H9 (cell line): ENCODE measurements around the gene ZBTB44. TPM values are rescaled to one million over a fixed set of nuclear protein-coding genes. Genes with fewer than 3 reads are reported as not detected.

Experiments used
- DNase-seq: peaks from one replicate; pipeline ENCODE4 v3.0.0-alpha.2; 2017
- H2AFZ ChIP-seq: one replicate; pipeline ENCODE4 v1.6.1; 2013; ENCODE audit warnings: mild to moderate bottlenecking, low read length, control low read depth, moderate library complexity
- H2AK5ac ChIP-seq: 2 replicates; pipeline ENCODE4 v1.6.1; 2013; ENCODE audit warnings: low read length, control low read depth, mixed read lengths; ENCODE audit not compliant: insufficient read length
- H2BK120ac ChIP-seq: one replicate; pipeline ENCODE4 v1.6.1; 2013; ENCODE audit warnings: low read depth, mild to moderate bottlenecking, low read length, control low read depth, inconsistent platforms; ENCODE audit not compliant: poor library complexity, severe bottlenecking
- H2BK12ac ChIP-seq: 2 replicates; pipeline ENCODE4 v1.6.1; 2013; ENCODE audit warnings: low read length, control low read depth, mixed read lengths, low read depth; ENCODE audit not compliant: insufficient read length
- H2BK15ac ChIP-seq: 2 replicates; pipeline ENCODE4 v1.6.1; 2013; ENCODE audit warnings: low read depth, low read length, control low read depth
- H2BK20ac ChIP-seq: one replicate; pipeline ENCODE4 v1.6.1; 2013; ENCODE audit warnings: low read depth, mild to moderate bottlenecking, low read length, control low read depth, inconsistent platforms; ENCODE audit not compliant: poor library complexity, severe bottlenecking
- H2BK5ac ChIP-seq: 2 replicates; pipeline ENCODE4 v1.6.1; 2013; ENCODE audit warnings: low read length, control low read depth, mixed read lengths; ENCODE audit not compliant: insufficient read length
- H3K14ac ChIP-seq: 2 replicates; pipeline ENCODE4 v1.6.1; 2013; ENCODE audit warnings: low read length, control low read depth; ENCODE audit not compliant: insufficient read depth
- H3K18ac ChIP-seq: 2 replicates; pipeline ENCODE4 v1.6.1; 2013; ENCODE audit warnings: low read depth, mild to moderate bottlenecking, mixed read lengths, low read length, control low read depth; ENCODE audit not compliant: insufficient read length
- H3K23ac ChIP-seq: 2 replicates; pipeline ENCODE4 v1.6.1; 2013; ENCODE audit warnings: low read length, control low read depth, mixed read lengths, low read depth; ENCODE audit not compliant: insufficient read length
- H3K23me2 ChIP-seq: 2 replicates; pipeline ENCODE4 v1.6.1; 2013; ENCODE audit warnings: low read depth, mild to moderate bottlenecking, mixed read lengths, low read length, control low read depth; ENCODE audit not compliant: insufficient read length, poor library complexity, severe bottlenecking
- H3K27ac ChIP-seq: 2 replicates; pipeline ENCODE4 v1.5.1; 2013; ENCODE audit warnings: low read length, control low read depth, mixed read lengths, low read depth; ENCODE audit not compliant: insufficient read length
- H3K27me3 ChIP-seq: 2 replicates; pipeline ENCODE4 v1.6.1; 2013; ENCODE audit warnings: low read length, control low read depth, inconsistent platforms; ENCODE audit not compliant: insufficient read depth
- H3K4ac ChIP-seq: 2 replicates; pipeline ENCODE4 v1.6.1; 2013; ENCODE audit warnings: low read depth, mild to moderate bottlenecking, control low read depth, inconsistent platforms, low read length, moderate library complexity
- H3K4me1 ChIP-seq: 2 replicates; pipeline ENCODE4 v1.6.1; 2013; ENCODE audit warnings: low read length, control low read depth, inconsistent platforms; ENCODE audit not compliant: insufficient read depth
- H3K4me2 ChIP-seq: 2 replicates; pipeline ENCODE4 v1.6.1; 2013; ENCODE audit warnings: low read length, control low read depth, mixed read lengths; ENCODE audit not compliant: insufficient read length, insufficient read depth
- H3K56ac ChIP-seq: 2 replicates; pipeline ENCODE4 v1.6.1; 2013; ENCODE audit warnings: low read depth, mild to moderate bottlenecking, mixed read lengths, low read length, control low read depth; ENCODE audit not compliant: insufficient read length
- H3K79me1 ChIP-seq: 2 replicates; pipeline ENCODE4 v1.6.1; 2013; ENCODE audit warnings: low read depth, mild to moderate bottlenecking, moderate library complexity, low read length, control low read depth, inconsistent platforms; ENCODE audit not compliant: insufficient read depth, poor library complexity, severe bottlenecking
- H3K79me2 ChIP-seq: 2 replicates; pipeline ENCODE4 v1.6.1; 2013; ENCODE audit warnings: low read length, control low read depth, inconsistent platforms; ENCODE audit not compliant: insufficient read depth
- H3K9ac ChIP-seq: 2 replicates; pipeline ENCODE4 v1.6.1; 2013; ENCODE audit warnings: low read length, control low read depth, mixed read lengths; ENCODE audit not compliant: insufficient read length; ENCODE audit errors: extremely low read depth
- H3K9me3 ChIP-seq: one replicate; pipeline ENCODE4 v1.6.1; 2013; ENCODE audit warnings: low read depth, low read length, inconsistent platforms; ENCODE audit not compliant: control insufficient read depth
- H3T11ph ChIP-seq: one replicate; pipeline ENCODE4 v1.6.1; 2013; ENCODE audit warnings: mild to moderate bottlenecking, low read length, control low read depth, inconsistent platforms
- H4K20me1 ChIP-seq: one replicate; pipeline ENCODE4 v1.6.1; 2013; ENCODE audit not compliant: control insufficient read depth, insufficient read length, insufficient read depth
- H4K5ac ChIP-seq: 2 replicates; pipeline ENCODE4 v1.6.1; 2013; ENCODE audit warnings: low read depth, mild to moderate bottlenecking, mixed read lengths, low read length, control low read depth; ENCODE audit not compliant: insufficient read length
- H4K8ac ChIP-seq: replicated peaks from 2 replicates; pipeline ENCODE4 v1.6.1; 2013; ENCODE audit warnings: low read length, control low read depth, mixed read lengths, low read depth; ENCODE audit not compliant: insufficient read length
- H4K91ac ChIP-seq: 2 replicates; pipeline ENCODE4 v1.6.1; 2013; ENCODE audit warnings: low read depth, mild to moderate bottlenecking, moderate library complexity, mixed read lengths, low read length, control low read depth; ENCODE audit not compliant: insufficient read length
- H3K27ac Mint-ChIP-seq, 3 experiments: 2 replicates in 2 of 3; 3 replicates in 1 of 3; pipeline ENCODE4 v1.8.0; 2020 to 2021; ENCODE audit warnings: mixed read lengths in 3 of 3, mild to moderate bottlenecking in 1 of 3, moderate library complexity in 1 of 3
- H3K27me3 Mint-ChIP-seq: 2 replicates; pipeline ENCODE4 v1.8.0; 2021; ENCODE audit warnings: low read depth, mild to moderate bottlenecking, moderate library complexity, mixed read lengths
- H3K36me3 Mint-ChIP-seq, 3 experiments: 2 replicates in 2 of 3; 3 replicates in 1 of 3; pipeline ENCODE4 v1.8.0; 2020 to 2021; ENCODE audit warnings: low read depth in 3 of 3, mixed read lengths in 3 of 3; ENCODE audit not compliant: insufficient read depth in 1 of 3
- H3K4me1 Mint-ChIP-seq, 2 experiments: 2 replicates each; pipeline ENCODE4 v1.8.0; 2020; ENCODE audit warnings: mixed read lengths in 2 of 2
- H3K4me3 Mint-ChIP-seq, 2 experiments: 2 replicates in 1 of 2; 3 replicates in 1 of 2; pipeline ENCODE4 v1.8.0; 2020 to 2021; ENCODE audit warnings: mild to moderate bottlenecking in 2 of 2, mixed read lengths in 2 of 2, moderate library complexity in 1 of 2
- H3K9me3 Mint-ChIP-seq, 2 experiments: 2 replicates in 1 of 2; 3 replicates in 1 of 2; pipeline ENCODE4 v1.8.0; 2020; ENCODE audit warnings: mild to moderate bottlenecking in 2 of 2, mixed read lengths in 2 of 2, moderate library complexity in 1 of 2
- CTCF ChIP-seq: fragments of 200-600 bp; sonication (generic); conservative IDR thresholded peaks from 3 replicates; pipeline ENCODE4 v1.8.0; 2021; ENCODE audit warnings: antibody characterized with exemption, mild to moderate bottlenecking
- WGBS: extraction: QIAGEN DNeasy Blood & Tissue Kit; methylation state at CpG from one replicate; pipeline ENCODE4 v1.1.7; 2013; ENCODE audit warnings: missing lambda C conversion rate, low lambda C conversion rate, mixed read lengths; ENCODE audit not compliant: insufficient read length; ENCODE audit errors: extremely low coverage; 5-methylcytosine and 5-hydroxymethylcytosine counted together
- total RNA-seq: library from RNA; stranded (reverse); gene quantifications from 2 replicates; pipeline ENCODE4 v1.2.1, GENCODE V29; 2021

Gene ZBTB44
- total RNA-seq, 1 experiment from 2014 or later: 67.7 TPM

- H3K23me2 ChIP-seq: no peaks in the 10 kb centered on the region
- H2BK15ac ChIP-seq: no peak overlapping the region
- no peak overlapping the region for H4K91ac ChIP-seq
- no peak overlapping the region for H2BK5ac ChIP-seq
- H4K20me1 ChIP-seq: no peaks in the 10 kb centered on the region
- Mint-ChIP-seq H3K9me3 (no peaks in the 10 kb centered on the region), H3K36me3 (peaks cover 11 to 50% (median 40%) of the 10 kb centered on the region in 3 experiments; a peak in 6 of 7 replicates), H3K4me3 (no peak overlapping the region), H3K4me1 (peaks cover 2% of the 10 kb centered on the region in 2 experiments), H3K27ac (no peak overlapping the region), H3K27me3 (no peaks in the 10 kb centered on the region)
- H3K27me3 ChIP-seq: no peaks in the 10 kb centered on the region
- no peak overlapping the region for H2AFZ ChIP-seq
- H3K9me3 ChIP-seq: no peaks in the 10 kb centered on the region
- no peak overlapping the region for H3K56ac ChIP-seq
- no peak for DNase-seq
- no peak overlapping the region for H3K14ac ChIP-seq
- no peak overlapping the region for H3K27ac ChIP-seq
- no peak overlapping the region for H2BK20ac ChIP-seq
- no peak for TF ChIP-seq CTCF
- H3T11ph ChIP-seq: no peak overlapping the region
- no peak overlapping the region for H2AK5ac ChIP-seq
- H2BK120ac ChIP-seq: no peak overlapping the region
- no peak overlapping the region for H3K23ac ChIP-seq
- no peak overlapping the region for H3K9ac ChIP-seq
- no peak overlapping the region for H4K8ac ChIP-seq
- no peak overlapping the region for H2BK12ac ChIP-seq
- no peak overlapping the region for H3K4me2 ChIP-seq
- H4K5ac ChIP-seq: no peak overlapping the region
- H3K79me1 ChIP-seq: peaks cover 2% of the 10 kb centered on the region
- H3K4ac ChIP-seq: no peak overlapping the region
- WGBS: no CpG with 5 or more reads among the region's 6 CpGs
- H3K18ac ChIP-seq: no peak overlapping the region
- no peaks in the 10 kb centered on the region for H3K4me1 ChIP-seq
- H3K79me2 ChIP-seq: no peaks in the 10 kb centered on the region
Measured at GRCh38 chr11:130237282-130238006, 77.3 kb downstream of the ZBTB44 start.
